Endothelial cell of umbilical vein (primary cell): ENCODE results near the gene OR2AE1. TPM values are rescaled to one million over a fixed set of nuclear protein-coding genes. Genes with fewer than 3 reads are reported as not detected.

Source experiments
- BruUV-seq: library from RNA; stranded (reverse); fragments of 400-500 nt; replicated peaks from 2 replicates; lab custom pipeline; 2021; lab: Mats Ljungman, UMichigan
- CTCF ChIA-PET: fragments of 300-600, 350-600 bp; sonication (Branson Sonifier 250); formaldehyde crosslinking; loops from one replicate; lab custom pipeline; 2021; ENCODE audit warnings: antibody characterized with exemption, inconsistent platforms; lab: Charles Lee
- POLR2A ChIA-PET: fragments of 300-600, 350-600 bp; sonication (Branson Sonifier 250); formaldehyde crosslinking; loops from one replicate; lab custom pipeline; 2021; ENCODE audit warnings: antibody characterized with exemption, inconsistent platforms; lab: Charles Lee
- DNase-seq: peaks from one replicate; pipeline ENCODE4 v3.0.0-alpha.2; 2011; ENCODE audit warnings: low read depth, low spot score
- FAIRE-seq: peaks from 2 replicates; lab custom pipeline; 2011; peaks lifted over from hg19 to GRCh38; lab: Jason Lieb, UNC
- H2AFZ ChIP-seq: 2 replicates; pipeline ENCODE4 v1.6.0; 2012; ENCODE audit warnings: low read depth, low read length, control low read depth, inconsistent platforms
- H3K27ac ChIP-seq: 2 replicates; pipeline ENCODE4 v1.5.1; 2011; ENCODE audit warnings: low read depth, mild to moderate bottlenecking, control low read depth, low read length, moderate library complexity; ENCODE audit not compliant: insufficient read depth
- H3K27me3 ChIP-seq, 2 experiments: 2 replicates each; pipeline versions ENCODE4 v1.6.0 to v1.6.1; 2011; ENCODE audit warnings: low read length in 2 of 2, mixed read lengths in 1 of 2; ENCODE audit not compliant: control insufficient read depth in 2 of 2, insufficient read depth in 2 of 2
- H3K36me3 ChIP-seq, 2 experiments: 2 replicates in 1 of 2; 3 replicates in 1 of 2; pipeline ENCODE4 v1.5.1; 2011; ENCODE audit warnings: low read length in 2 of 2, mild to moderate bottlenecking in 1 of 2, moderate library complexity in 1 of 2; ENCODE audit not compliant: control insufficient read depth in 2 of 2, insufficient read depth in 2 of 2; ENCODE audit errors: extremely low read depth in 1 of 2
- H3K4me1 ChIP-seq: 3 replicates; pipeline ENCODE4 v1.5.1; 2011; ENCODE audit warnings: mild to moderate bottlenecking, low read length; ENCODE audit not compliant: control insufficient read depth, insufficient read depth; ENCODE audit errors: extremely low read depth
- H3K4me2 ChIP-seq: 2 replicates; pipeline ENCODE4 v1.6.1; 2011; ENCODE audit warnings: low read length, control low read depth, mixed read lengths; ENCODE audit not compliant: insufficient read depth
- H3K4me3 ChIP-seq, 3 experiments: fragments of 200-600 bp in 1 of 3; sonication (generic), shearing (Covaris generic) in 1 of 3; replicated peaks in 1 of 3; 2 replicates each; pipeline ENCODE4 v1.5.1; 2011 to 2016; ENCODE audit warnings: control low read depth in 3 of 3, low read length in 3 of 3, mild to moderate bottlenecking in 2 of 3, inconsistent platforms in 1 of 3, low read depth in 1 of 3, moderate library complexity in 1 of 3; ENCODE audit not compliant: insufficient read depth in 1 of 3
- H3K79me2 ChIP-seq: 2 replicates; pipeline ENCODE4 v1.6.0; 2012; ENCODE audit warnings: low read length, inconsistent platforms; ENCODE audit not compliant: control insufficient read depth, insufficient read depth
- H3K9ac ChIP-seq: replicated peaks from 2 replicates; pipeline ENCODE3; 2011; ENCODE audit warnings: low read length, control low read depth; ENCODE audit not compliant: insufficient read depth; ENCODE audit errors: extremely low read depth
- H3K9me1 ChIP-seq: replicated peaks from 3 replicates; pipeline ENCODE4 v1.6.0; 2011; ENCODE audit warnings: mild to moderate bottlenecking, low read length; ENCODE audit not compliant: control insufficient read depth, insufficient read depth; ENCODE audit errors: extremely low read depth
- H3K9me3 ChIP-seq: replicated peaks from 2 replicates; pipeline ENCODE4 v1.5.1; 2012; ENCODE audit warnings: low read length, inconsistent platforms; ENCODE audit not compliant: control insufficient read depth, insufficient read depth
- H4K20me1 ChIP-seq: replicated peaks from 2 replicates; pipeline ENCODE3; 2011; ENCODE audit warnings: mild to moderate bottlenecking, low read length; ENCODE audit not compliant: control insufficient read depth, insufficient read depth; ENCODE audit errors: extremely low read depth
- FOS ChIP-seq: IDR thresholded peaks from 2 replicates; pipeline ENCODE4 v1.6.1; 2011; ENCODE audit warnings: mild to moderate bottlenecking, low read length, moderate library complexity, borderline replicate concordance; ENCODE audit not compliant: insufficient read depth
- GATA2 ChIP-seq: IDR thresholded peaks from 2 replicates; pipeline ENCODE4 v1.7.0; 2011; ENCODE audit warnings: low read depth, mild to moderate bottlenecking, moderate library complexity, mixed read lengths, low read length; ENCODE audit not compliant: insufficient read length, insufficient read depth
- JUN ChIP-seq: IDR thresholded peaks from 2 replicates; pipeline ENCODE4 v1.6.1; 2011; ENCODE audit warnings: borderline replicate concordance, low read depth; ENCODE audit not compliant: insufficient read length, insufficient read depth
- POLR2AphosphoS5 ChIP-seq: IDR thresholded peaks from 2 replicates; pipeline ENCODE4 v1.6.1; 2012; ENCODE audit warnings: low read depth, mild to moderate bottlenecking, control low read depth, low read length, moderate library complexity; ENCODE audit not compliant: insufficient read depth
- dilution Hi-C: fragments of 300-500 bp; cut with MboI; formaldehyde crosslinking; loops from one replicate; pipeline ENCODE4 v1.15.0; 2019; ENCODE audit warnings: low sequenced_read_pairs; ENCODE audit not compliant: extremely low pct_ligation_motif_present
- intact Hi-C: fragments of 100-400 bp; cut with micrococcal nuclease; formaldehyde crosslinking; loops from one replicate; pipeline ENCODE4 v1.10.0; 2022
- polyA plus RNA-seq, 4 experiments: library from polyadenylated mRNA; depleted of rRNA in 3 of 4; stranded (reverse) in 3 of 4; unstranded in 1 of 4; fragments of >200 nt; gene quantifications; 2 replicates each; pipeline versions ENCODE4 v1.2.1 to v1.2.3, GENCODE V29; 2011 to 2012; ENCODE audit warnings: missing spikeins in 1 of 4
- total RNA-seq: library from RNA; stranded (reverse); gene quantifications from 2 replicates; pipeline ENCODE4 v1.2.3, GENCODE V29; 2021
- TF ChIP-seq, protein P1 (sequence below): IDR thresholded peaks from 2 replicates; pipeline ENCODE4 v1.6.1; 2011; ENCODE audit not compliant: insufficient read depth, insufficient read length

OR2AE1 gene
- total and polyA plus RNA-seq, 2 donors (not counting 3 experiments of a cell fraction or from before 2014, with no cell fraction given), result 0.18 TPM; not detected in 1

DNA sequence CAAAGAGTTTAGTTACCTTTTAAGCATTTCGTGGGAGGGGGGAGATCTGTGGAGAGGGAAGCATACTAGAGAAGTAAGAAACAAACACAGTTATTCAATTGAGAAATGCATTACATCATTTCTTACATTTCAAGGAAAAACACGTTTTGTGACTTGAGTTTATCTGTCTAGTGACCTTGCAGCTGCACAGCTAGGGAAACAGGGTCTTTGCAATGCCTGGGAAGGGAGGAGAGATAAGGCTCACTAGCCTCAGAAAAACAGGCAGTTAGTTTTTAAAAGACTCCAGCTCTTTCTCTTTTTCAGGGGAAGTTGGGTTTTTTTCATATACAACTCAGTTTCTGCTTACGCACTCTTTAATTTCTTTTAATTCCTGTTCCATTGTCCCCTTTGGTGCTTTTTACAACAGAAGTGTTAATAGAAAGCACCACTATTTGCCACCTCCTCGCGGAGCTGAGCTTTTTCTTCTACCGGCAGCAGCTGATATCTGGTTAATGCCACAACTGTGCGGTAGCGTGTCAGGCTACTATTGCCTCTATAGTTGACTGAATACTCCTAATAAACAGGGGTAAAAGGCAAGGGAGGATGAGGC lies 43.5 kb downstream of the OR2AE1 start:
- Histone ChIP-seq H3K36me3 (no peaks in the 10 kb centered on the region), H3K4me1 (no peaks in the 10 kb centered on the region), H3K27me3 (peaks cover 14 to 25% of the 10 kb centered on the region in 2 experiments), H3K9ac (no peak overlapping the region), H2AFZ (no peak overlapping the region), H3K79me2 (no peaks in the 10 kb centered on the region), H3K9me1 (no peaks in the 10 kb centered on the region), H3K4me2 (no peak overlapping the region), H3K4me3 (no peak overlapping the region), H4K20me1 (no peaks in the 10 kb centered on the region), H3K27ac (no peak overlapping the region), H3K9me3 (no peaks in the 10 kb centered on the region)
- intact Hi-C loops (no loop called here), dilution Hi-C loops (no loop called here)
- DNase-seq (peak; percentile 11), FAIRE-seq (no peak)
- BruUV-seq, result no TSS peak
- CTCF ChIA-PET, result no interaction called here
- POLR2A ChIA-PET, result no interaction called here
- no peak for TF ChIP-seq FOS

DNA sequence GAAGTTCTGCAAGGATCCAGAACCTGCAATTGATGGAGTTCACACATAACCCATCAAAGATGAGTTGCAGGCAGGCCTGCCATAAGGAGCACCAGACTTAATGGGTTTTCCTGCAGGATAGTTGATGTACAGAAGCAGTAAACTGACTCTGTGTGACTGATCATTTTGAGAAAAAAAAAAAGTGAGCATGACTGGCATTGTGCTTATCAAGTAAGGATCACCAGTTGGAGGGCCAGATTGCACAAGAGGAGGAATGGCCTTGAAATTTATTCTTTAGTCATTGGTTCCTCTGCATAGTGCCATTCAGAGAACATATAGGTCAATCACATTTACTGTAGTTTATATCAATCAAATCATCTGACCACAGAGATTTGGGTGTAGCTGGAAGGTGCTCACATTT lies 45.2 kb downstream of the OR2AE1 start:
- FAIRE-seq, result no peak
- Histone ChIP-seq H2AFZ (no peak overlapping the region), H3K27ac (no peak overlapping the region), H3K4me3 (no peak overlapping the region), H3K9me1 (no peaks in the 10 kb centered on the region), H3K36me3 (no peaks in the 10 kb centered on the region), H3K4me2 (no peak overlapping the region), H3K79me2 (no peaks in the 10 kb centered on the region), H4K20me1 (no peaks in the 10 kb centered on the region), H3K9me3 (no peaks in the 10 kb centered on the region), H3K4me1 (no peaks in the 10 kb centered on the region), H3K9ac (no peak overlapping the region), H3K27me3 (peaks cover 17 to 25% of the 10 kb centered on the region in 2 experiments)
- no peak for TF ChIP-seq POLR2AphosphoS5
- no peak for TF ChIP-seq GATA2
- TF ChIP-seq, protein P1, sequence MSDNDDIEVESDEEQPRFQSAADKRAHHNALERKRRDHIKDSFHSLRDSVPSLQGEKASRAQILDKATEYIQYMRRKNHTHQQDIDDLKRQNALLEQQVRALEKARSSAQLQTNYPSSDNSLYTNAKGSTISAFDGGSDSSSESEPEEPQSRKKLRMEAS, result no peak
- no peak for TF ChIP-seq FOS
- no peak for TF ChIP-seq JUN
- ChIA-PET CTCF (no interaction called here), POLR2A (interaction anchor here (0.7 kb wide), 1 partner anchor 44 kb away, joined by 3 read pairs; no protein-coding TSS in a partner anchor)
- intact Hi-C loops (no loop called here), dilution Hi-C loops (no loop called here)
- no TSS peak for BruUV-seq
- DNase-seq, result no peak
